ENCODE measurements around the gene PARP1. TPM values are rescaled to one million over a fixed set of nuclear protein-coding genes. Genes with fewer than 3 reads are reported as not detected.

PARP1 gene
- total and polyA plus RNA-seq, 7 donors, result 16.4 to 168 (median 107) TPM

DNA sequence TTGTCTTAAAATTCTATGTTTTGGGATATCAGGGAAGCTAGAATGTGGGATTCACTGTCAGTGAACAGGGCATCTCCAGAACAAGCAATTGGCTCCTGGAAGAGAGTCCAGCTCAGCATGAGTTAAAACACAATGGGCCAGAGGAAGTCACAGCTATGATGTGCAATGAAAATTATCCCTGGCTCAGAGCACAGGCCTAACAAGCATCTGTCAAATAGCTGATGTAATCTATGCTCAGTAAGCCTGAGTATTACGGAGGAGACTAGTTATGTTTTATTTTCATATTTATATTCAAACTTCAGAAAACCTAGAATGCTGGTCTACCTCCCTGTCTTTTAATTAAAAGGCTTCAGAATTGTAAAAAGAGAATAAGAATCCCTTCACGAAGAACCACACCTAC is 41.6 kb downstream of the PARP1 start:
- intact Hi-C loops (cut with DNase I), result no loop called here
- Histone ChIP-seq H3K4me1 (peaks cover 0 to 9% (median 3%) of the 10 kb centered on the region in 4 donors), H3K9me3 (no peaks in the 10 kb centered on the region), H3K27me3 (no peaks in the 10 kb centered on the region), H3K36me3 (peaks cover 61 to 100% (median 82%) of the 10 kb centered on the region in 4 donors), H3K4me3 (no peak overlapping the region), H3K27ac (no peak overlapping the region)
- 91 to 92% methylated on average over 2 of the region's 2 CpGs for WGBS, 2 donors
- DNase-seq, result no peak
- TF ChIP-seq EP300 (IDR thresholded peaks at IDR 0.05) (no peak), POLR2A (IDR thresholded peaks at IDR 0.05) (no peak), POLR2AphosphoS5 (IDR thresholded peaks at IDR 0.05) (no peak)
- TF ChIP-seq, protein P1, sequence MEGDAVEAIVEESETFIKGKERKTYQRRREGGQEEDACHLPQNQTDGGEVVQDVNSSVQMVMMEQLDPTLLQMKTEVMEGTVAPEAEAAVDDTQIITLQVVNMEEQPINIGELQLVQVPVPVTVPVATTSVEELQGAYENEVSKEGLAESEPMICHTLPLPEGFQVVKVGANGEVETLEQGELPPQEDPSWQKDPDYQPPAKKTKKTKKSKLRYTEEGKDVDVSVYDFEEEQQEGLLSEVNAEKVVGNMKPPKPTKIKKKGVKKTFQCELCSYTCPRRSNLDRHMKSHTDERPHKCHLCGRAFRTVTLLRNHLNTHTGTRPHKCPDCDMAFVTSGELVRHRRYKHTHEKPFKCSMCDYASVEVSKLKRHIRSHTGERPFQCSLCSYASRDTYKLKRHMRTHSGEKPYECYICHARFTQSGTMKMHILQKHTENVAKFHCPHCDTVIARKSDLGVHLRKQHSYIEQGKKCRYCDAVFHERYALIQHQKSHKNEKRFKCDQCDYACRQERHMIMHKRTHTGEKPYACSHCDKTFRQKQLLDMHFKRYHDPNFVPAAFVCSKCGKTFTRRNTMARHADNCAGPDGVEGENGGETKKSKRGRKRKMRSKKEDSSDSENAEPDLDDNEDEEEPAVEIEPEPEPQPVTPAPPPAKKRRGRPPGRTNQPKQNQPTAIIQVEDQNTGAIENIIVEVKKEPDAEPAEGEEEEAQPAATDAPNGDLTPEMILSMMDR (IDR thresholded peaks at IDR 0.05), result no peak

GRCh38 chr1:226365831-226366231 is 42.1 kb downstream of the PARP1 start:
- intact Hi-C loops (cut with DNase I), result no loop called here
- no peaks in the 10 kb centered on the region for H3K27me3 ChIP-seq
- H3K27ac ChIP-seq, result no peak overlapping the region
- 94% methylated on average over 5 of the region's 5 CpGs for WGBS, 2 donors
- no peak for DNase-seq
- TF ChIP-seq EP300 (IDR thresholded peaks at IDR 0.05) (no peak), POLR2AphosphoS5 (IDR thresholded peaks at IDR 0.05) (no peak), POLR2A (IDR thresholded peaks at IDR 0.05) (no peak)
- TF ChIP-seq, protein P1 (IDR thresholded peaks at IDR 0.05), result no peak
- no peaks in the 10 kb centered on the region for H3K9me3 ChIP-seq
- H3K4me1 ChIP-seq, result peaks cover 0 to 9% (median 1%) of the 10 kb centered on the region in 4 donors
- H3K36me3 ChIP-seq, result peaks cover 61 to 100% (median 83%) of the 10 kb centered on the region in 4 donors
- no peak overlapping the region for H3K4me3 ChIP-seq

GRCh38 chr1:226364901-226365565 is 42.9 kb downstream of the PARP1 start:
- Histone ChIP-seq H3K27ac (peak overlapping the region in 2 of 4 donors; percentile 47 to 51), H3K4me1 (peaks cover 0 to 9% (median 0%) of the 10 kb centered on the region in 4 donors), H3K36me3 (peaks cover 66 to 100% (median 85%) of the 10 kb centered on the region in 4 donors), H3K9me3 (no peaks in the 10 kb centered on the region), H3K27me3 (no peaks in the 10 kb centered on the region), H3K4me3 (no peak overlapping the region)
- intact Hi-C loops (cut with DNase I), result no loop called here
- no peak for DNase-seq
- TF ChIP-seq, protein P1 (IDR thresholded peaks at IDR 0.05), result no peak
- TF ChIP-seq POLR2A (IDR thresholded peaks at IDR 0.05) (no peak), EP300 (IDR thresholded peaks at IDR 0.05) (no peak), POLR2AphosphoS5 (IDR thresholded peaks at IDR 0.05) (no peak)
- 94 to 97% methylated on average over 15 of the region's 15 CpGs for WGBS, 2 donors

DNA sequence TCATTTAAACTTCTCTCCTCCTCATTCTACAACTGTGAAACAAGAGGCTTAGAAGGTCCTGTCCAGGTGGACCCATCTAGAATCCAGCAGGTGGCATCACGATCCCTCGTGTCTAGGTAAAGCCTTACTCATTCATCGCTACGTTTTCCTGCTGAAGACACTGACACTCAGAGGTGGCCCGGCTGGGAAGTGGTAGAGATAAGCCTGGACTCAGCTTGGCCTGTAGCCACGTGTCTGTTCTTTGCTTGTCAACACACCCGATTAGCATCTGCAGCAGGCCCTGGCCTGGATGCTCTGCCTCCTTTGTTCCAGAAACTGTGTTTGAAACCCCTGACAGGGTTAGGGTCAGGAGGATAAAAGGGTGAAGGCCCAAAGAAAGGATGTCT is 43.4 kb downstream of the PARP1 start:
- peaks cover 69 to 100% (median 86%) of the 10 kb centered on the region in 4 donors for H3K36me3 ChIP-seq
- TF ChIP-seq EP300 (IDR thresholded peaks at IDR 0.05) (no peak), POLR2AphosphoS5 (IDR thresholded peaks at IDR 0.05) (no peak), POLR2A (IDR thresholded peaks at IDR 0.05) (no peak)
- TF ChIP-seq, protein P1 (IDR thresholded peaks at IDR 0.05), result no peak

More for the DNA sequence above, 43.4 kb downstream of the PARP1 start:
- no peak for DNase-seq
- H3K4me3 ChIP-seq, result no peak overlapping the region
- intact Hi-C loops (cut with DNase I), result no loop called here
- peak overlapping the region in 2 of 4 donors; percentile 47 to 51 for H3K27ac ChIP-seq
- 74 to 81% methylated on average over 7 of the region's 7 CpGs for WGBS, 2 donors
- H3K27me3 ChIP-seq, result no peaks in the 10 kb centered on the region
- H3K9me3 ChIP-seq, result no peaks in the 10 kb centered on the region
- H3K4me1 ChIP-seq, result peaks cover 0 to 9% (median 0%) of the 10 kb centered on the region in 4 donors

Measured in sigmoid colon (tissue), 7 donors.